GM19372 (cell line): ENCODE results near the gene PFDN6.
"Not testable (repeated sequence)": the region's sequence is repeated elsewhere in the genome, so short reads cannot be mapped to it uniquely, and the experiment has no call there.

Experiments used
- ATAC-seq: cut with Tn5 transposase; IDR thresholded peaks from one replicate; pipeline ENCODE4 v1.9.1; 2021; ENCODE audit warnings: mild to moderate bottlenecking, low read depth, moderate library complexity; ENCODE audit not compliant: unreplicated experiment

PFDN6 gene

GRCh38 chr6:33273129-33273923 is 16.1 kb upstream of the PFDN6 start:
- ATAC-seq: no peak

- no peak for ATAC-seq
Observed at GRCh38 chr6:33273924-33274902, 15.2 kb upstream of the PFDN6 start.

DNA sequence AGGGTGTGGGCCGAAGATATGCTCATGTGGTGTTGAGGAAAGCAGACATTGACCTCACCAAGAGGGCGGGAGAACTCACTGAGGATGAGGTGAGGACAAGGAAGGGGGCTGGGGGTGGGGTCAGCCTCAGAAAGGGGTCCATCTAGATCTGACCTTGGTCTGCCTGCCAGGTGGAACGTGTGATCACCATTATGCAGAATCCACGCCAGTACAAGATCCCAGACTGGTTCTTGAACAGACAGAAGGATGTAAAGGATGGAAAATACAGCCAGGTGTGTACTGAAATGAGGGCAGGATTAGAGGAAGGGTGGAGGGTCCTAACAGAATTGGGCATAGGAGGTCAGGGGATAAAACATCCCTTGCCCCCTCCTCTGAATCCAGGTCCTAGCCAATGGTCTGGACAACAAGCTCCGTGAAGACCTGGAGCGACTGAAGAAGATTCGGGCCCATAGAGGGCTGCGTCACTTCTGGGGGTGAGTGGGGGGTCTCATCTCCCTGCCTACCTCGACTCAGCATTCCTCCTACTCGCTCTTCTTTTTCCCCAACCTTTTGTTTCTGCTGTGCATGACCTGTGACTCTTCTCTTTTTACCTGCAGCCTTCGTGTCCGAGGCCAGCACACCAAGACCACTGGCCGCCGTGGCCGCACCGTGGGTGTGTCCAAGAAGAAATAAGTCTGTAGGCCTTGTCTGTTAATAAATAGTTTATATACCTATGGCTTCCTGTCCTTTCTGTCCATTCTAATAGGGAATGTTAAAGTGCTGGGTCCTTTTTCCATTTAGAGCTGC is 13.4 kb upstream of the PFDN6 start:
- ATAC-seq: not testable (repeated sequence)

DNA sequence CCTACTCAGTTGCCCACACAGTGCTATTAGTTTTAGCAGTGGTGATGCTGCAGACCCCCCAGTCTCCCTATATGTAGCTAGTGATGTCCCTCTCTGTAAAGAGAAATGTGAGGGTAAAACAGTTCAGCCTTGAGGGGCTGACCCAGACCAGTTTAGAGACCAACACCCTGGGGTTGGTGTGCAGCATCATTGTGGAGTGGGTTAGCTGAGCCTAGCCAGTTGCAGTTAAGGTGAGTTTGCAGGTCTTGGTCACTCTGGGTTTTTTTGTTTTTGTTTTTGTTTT is 12.9 kb upstream of the PFDN6 start:
- no peak for ATAC-seq

GRCh38 chr6:33276864-33277662 is 12.3 kb upstream of the PFDN6 start, which contains the start of gene B3GALT4:
B3GALT4 (plus strand) TSS chr6:33277123; CDS start chr6:33277420, 297 bp downstream.
- ATAC-seq: peak; percentile 56

- ATAC-seq: no peak
Observed at GRCh38 chr6:33277663-33278391, 11.6 kb upstream of the PFDN6 start.

DNA sequence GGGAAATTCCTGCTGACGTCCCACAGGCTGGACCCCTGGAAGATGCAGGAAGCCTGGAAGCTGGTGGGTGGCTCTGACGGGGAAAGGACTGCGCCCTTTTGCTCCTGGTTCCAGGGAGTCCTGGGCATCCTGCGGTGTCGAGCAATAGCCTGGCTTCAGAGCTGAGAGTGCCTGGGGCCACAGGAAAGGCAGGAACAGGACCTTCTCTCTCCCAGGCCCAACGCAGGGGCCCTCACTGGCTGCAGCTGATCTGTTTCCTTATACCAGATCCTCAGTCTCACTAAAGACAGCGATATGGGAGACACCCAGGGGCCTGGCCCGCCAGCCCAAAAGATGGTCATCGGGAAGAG is 11.0 kb upstream of the PFDN6 start:
- no peak for ATAC-seq

DNA sequence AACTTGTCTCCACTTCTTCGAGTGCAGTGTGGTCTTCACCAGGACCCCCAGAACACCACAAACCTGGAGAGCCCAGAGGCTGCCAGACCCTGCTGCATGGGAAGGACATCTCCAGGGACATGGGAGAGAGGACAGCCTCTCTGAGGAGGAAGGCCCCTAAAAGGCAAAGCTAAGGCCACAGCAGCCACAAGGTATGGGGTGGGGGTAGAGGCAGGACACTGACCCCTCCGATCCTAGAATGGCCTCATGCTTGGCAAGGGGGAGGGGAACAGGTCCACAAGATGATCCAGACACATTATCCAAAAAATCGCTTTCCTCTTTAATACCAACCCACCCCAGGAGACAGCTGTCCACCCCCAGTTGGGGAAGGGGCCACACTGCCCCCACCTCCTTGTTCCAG is 10.6 kb upstream of the PFDN6 start:
- ATAC-seq: no peak

GRCh38 chr6:33279257-33279695 is 10.1 kb upstream of the PFDN6 start:
- ATAC-seq: no peak

GRCh38 chr6:33279971-33280511 is 9.4 kb upstream of the PFDN6 start:
- no peak for ATAC-seq

DNA sequence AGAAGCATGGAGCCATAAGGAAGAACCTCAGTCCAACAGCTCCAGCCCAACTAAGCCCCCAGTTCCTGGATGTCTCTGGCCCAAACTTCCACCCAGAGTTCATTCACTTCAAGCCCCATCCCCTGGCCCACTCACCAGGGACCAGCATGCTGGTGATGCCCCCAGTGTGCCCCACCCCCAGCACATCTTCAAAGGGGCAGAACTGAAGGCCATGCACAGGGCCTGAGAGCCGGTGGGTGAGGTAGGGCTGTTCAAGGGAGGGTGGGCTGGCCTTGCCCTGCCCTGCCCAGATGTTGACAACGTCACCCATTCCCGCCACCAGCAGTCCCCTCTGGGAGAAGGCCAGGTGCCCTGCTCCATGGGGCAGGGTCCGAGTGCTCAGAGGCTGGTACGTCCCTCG is 8.9 kb upstream of the PFDN6 start:
- ATAC-seq: no peak

DNA sequence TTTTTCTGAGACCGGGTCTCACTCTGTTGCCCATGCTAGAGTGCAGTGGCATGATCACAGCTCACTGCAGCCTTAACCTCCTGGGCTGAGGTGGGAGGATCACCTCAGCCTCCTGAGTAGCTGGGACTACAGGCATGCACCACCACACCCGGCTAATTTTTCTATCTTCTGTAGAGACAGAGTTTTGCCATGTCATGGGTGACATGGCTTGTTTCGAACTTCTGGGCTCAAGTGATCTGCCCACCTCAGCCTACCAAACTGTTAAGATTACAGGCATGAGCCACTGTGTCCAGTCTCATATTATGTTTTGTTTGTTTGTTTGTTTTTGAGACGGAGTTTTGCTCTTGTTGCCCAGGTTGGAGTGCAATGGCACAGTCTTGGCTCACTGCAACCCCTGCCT is 4.2 kb upstream of the PFDN6 start:
- not testable (repeated sequence) for ATAC-seq

DNA sequence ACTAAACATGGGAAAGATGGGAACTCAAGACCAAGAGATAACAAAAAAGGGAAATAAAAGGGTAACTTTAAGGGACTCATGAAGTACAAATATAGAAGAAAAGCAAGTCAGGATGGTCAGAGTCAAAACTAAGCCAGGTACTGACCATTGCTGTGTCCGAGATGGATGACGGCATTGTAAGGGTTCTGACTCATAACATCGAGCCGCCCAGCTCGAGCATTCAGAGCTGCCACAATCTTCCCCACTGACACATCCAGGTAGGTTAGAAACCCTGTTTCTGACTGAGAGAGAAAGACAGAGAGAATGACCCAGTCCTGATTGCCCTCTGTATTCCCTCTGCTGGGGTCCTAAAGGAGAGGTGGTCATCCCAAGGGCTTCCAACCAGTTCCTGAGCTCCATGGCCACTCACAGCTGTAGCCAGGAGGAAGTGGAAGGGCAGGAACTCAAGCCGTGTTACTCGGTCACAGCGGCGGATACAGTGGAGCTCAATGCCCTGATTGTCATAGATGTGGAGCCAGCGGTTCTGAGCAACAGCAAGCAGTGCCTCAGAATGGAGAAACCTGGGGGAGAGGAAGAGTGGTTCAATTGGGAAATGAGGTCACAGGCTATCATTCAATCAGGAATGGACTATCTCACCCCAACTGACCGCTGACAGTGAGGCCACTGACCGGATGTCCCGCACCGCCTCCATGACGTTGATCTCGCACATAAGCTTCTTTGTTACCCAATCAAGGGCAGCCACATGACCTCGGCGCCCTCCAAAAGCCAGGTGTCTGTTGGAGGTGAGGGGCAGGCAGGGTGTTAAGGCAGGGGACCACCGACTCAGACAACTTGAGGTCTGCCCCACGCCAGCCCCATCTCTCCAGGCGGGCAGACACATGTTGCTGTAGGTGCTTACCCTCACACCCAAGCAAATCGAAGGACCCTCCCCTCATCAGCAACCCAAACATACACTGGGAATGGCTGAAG is 2.2 kb upstream of the PFDN6 start:
- no peak for ATAC-seq

DNA sequence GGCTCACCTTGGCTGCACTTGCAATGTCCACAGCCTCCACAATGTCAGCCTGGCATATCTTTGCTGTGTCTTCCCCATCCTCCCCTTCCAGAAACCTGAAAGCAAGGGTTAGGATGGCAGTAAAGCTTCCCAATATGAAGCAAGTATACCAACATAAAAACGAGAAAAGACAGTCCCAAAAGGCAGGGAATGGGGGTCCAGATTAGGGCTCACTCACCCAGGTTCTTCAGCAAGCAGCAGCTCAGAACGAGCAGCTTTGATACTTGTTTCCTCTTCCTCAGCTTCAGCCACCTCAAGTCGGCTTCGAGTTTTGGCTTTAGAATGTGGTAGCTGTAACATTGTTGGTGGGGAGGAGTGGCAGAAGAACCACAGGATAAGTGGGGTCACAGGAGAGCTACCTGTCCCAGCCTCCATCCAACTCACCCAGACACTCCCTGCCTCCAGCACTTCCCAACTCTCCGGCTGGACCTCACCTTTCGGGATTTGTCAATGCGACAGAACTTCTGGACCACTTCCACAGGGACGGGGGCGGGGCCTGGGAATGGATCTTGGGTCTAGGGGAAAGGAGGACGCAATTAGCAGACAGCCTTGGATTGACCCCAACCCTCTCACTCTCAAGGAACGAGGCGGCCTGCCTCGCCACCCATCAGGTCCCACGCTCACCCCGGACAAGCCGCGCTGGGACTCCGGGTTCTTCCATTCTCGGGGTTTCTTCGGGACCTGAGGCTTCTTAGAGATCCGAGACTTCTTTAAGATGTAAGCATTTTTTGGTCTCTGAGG is 1.1 kb upstream of the PFDN6 start:
- no peak for ATAC-seq

DNA sequence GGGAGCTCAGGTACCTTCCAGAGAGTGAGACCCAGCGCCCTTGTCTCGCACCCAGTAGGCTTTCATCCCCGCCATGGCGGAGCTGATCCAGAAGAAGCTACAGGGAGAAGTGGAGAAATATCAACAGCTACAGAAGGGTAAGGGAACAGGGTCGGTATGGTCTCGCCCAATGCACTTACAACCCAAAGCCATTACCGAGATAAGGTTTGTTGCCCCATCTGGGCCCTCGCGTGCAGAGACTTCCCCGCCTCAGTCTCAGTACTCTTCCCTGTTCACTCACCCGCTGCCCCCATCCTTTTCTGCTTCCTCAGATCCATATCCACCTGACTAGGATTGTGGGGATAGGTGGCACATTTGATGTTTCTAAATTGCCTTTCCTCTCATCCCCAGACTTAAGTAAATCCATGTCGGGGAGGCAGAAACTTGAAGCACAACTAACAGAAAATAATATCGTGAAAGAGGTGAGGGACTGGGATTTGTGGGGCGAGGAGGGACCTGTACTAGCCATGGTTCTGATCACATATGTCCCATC is 449 bp downstream of the PFDN6 start:
- no peak for ATAC-seq

DNA sequence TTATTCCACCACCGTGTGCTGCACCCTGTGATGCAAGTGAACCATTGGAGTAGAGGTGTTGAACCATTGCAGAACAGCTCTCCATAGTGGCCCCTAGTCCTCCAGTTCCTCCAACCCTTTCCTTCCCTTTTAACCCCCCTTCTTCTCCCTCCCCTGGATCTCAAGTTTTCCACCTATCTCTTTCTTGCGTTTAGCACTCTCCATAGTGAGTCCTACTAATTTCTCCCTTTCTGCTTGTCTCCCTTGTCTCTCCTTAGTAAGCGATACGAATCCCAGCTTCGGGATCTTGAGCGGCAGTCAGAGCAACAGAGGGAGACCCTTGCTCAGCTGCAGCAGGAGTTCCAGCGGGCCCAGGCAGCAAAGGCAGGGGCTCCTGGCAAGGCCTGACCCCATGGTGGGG is 1.1 kb downstream of the PFDN6 start:
- no peak for ATAC-seq
